DND-41 (cell line): ENCODE results near the gene LITAFD.

Experiments used
- ATAC-seq: fragments of 200-7000 bp; cut with Tn5 transposase; 3 replicates; pipeline ENCODE4 v1.9.1; 2021; ENCODE audit warnings: low read depth; ENCODE audit not compliant: insufficient read depth
- DNase-seq: peaks from one replicate; pipeline ENCODE4 v3.0.0-alpha.2; 2020
- H2AFZ ChIP-seq: 2 replicates; pipeline ENCODE4 v1.6.0; 2012; ENCODE audit warnings: low read depth, low read length
- H3K27ac ChIP-seq: 2 replicates; pipeline ENCODE4 v1.5.1; 2012; ENCODE audit warnings: low read length, inconsistent platforms
- H3K27me3 ChIP-seq: fragments of 200-600 bp; sonication (generic); 2 replicates; pipeline ENCODE4 v1.6.0; 2012; ENCODE audit warnings: low read length, mild to moderate bottlenecking, inconsistent platforms; ENCODE audit not compliant: insufficient read depth, poor library complexity
- H3K36me3 ChIP-seq: 2 replicates; pipeline ENCODE4 v1.5.1; 2012; ENCODE audit warnings: low read length, inconsistent platforms; ENCODE audit not compliant: insufficient read depth
- H3K4me1 ChIP-seq: 2 replicates; pipeline ENCODE4 v1.5.1; 2012; ENCODE audit warnings: mild to moderate bottlenecking, low read length; ENCODE audit not compliant: insufficient read depth
- H3K4me2 ChIP-seq: 2 replicates; pipeline ENCODE4 v1.6.0; 2012; ENCODE audit warnings: mild to moderate bottlenecking, moderate library complexity, low read length, inconsistent platforms; ENCODE audit not compliant: insufficient read depth
- H3K4me3 ChIP-seq, 2 experiments: fragments of 200-600 bp in 1 of 2; shearing (Covaris generic) in 1 of 2; 2 replicates each; pipeline ENCODE4 v1.5.1; 2012 to 2016; ENCODE audit warnings: inconsistent platforms in 2 of 2, low read length in 2 of 2, mild to moderate bottlenecking in 2 of 2, low read depth in 1 of 2, moderate library complexity in 1 of 2
- H3K79me2 ChIP-seq: 2 replicates; pipeline ENCODE4 v1.6.0; 2012; ENCODE audit warnings: low read length, inconsistent platforms; ENCODE audit not compliant: insufficient read depth
- H3K9ac ChIP-seq: 2 replicates; pipeline ENCODE4 v1.6.0; 2012; ENCODE audit warnings: low read depth, mild to moderate bottlenecking, inconsistent platforms, low read length, moderate library complexity
- H3K9me3 ChIP-seq: 2 replicates; pipeline ENCODE4 v1.5.1; 2012; ENCODE audit warnings: low read length, moderate library complexity, mild to moderate bottlenecking, inconsistent platforms; ENCODE audit not compliant: insufficient read depth, severe bottlenecking
- H4K20me1 ChIP-seq: 2 replicates; pipeline ENCODE4 v1.6.0; 2012; ENCODE audit warnings: low read length; ENCODE audit not compliant: insufficient read depth
- CTCF ChIP-seq: IDR thresholded peaks from 2 replicates; pipeline ENCODE4 v1.5.1; 2012; ENCODE audit warnings: borderline replicate concordance, low read length, moderate library complexity, mild to moderate bottlenecking; ENCODE audit not compliant: poor library complexity, severe bottlenecking; ENCODE audit errors: extremely low read depth
- EZH2 ChIP-seq: IDR thresholded peaks from 3 replicates; pipeline ENCODE4 v1.6.1; 2012; ENCODE audit warnings: borderline replicate concordance, low read depth, mild to moderate bottlenecking, moderate library complexity, low read length, inconsistent platforms; ENCODE audit not compliant: severe bottlenecking

LITAFD gene

GRCh38 chr16:8850279-8850885 lies 31.8 kb upstream of the LITAFD start:
- H2AFZ ChIP-seq, result no peak overlapping the region
- H3K4me1 ChIP-seq, result peaks cover 6% of the 10 kb centered on the region; the same call in 1 of the 2 replicates
- H3K27me3 ChIP-seq, result no peaks in the 10 kb centered on the region
- H4K20me1 ChIP-seq, result peaks cover 83% of the 10 kb centered on the region
- H3K9me3 ChIP-seq, result no peaks in the 10 kb centered on the region
- H3K79me2 ChIP-seq, result peaks cover 85% of the 10 kb centered on the region
- H3K36me3 ChIP-seq, result peaks cover 97% of the 10 kb centered on the region
- H3K27ac ChIP-seq, result peak overlapping the region; percentile 67
- no peak overlapping the region for H3K4me3 ChIP-seq
- no peak overlapping the region for H3K4me2 ChIP-seq
- H3K9ac ChIP-seq, result no peak overlapping the region
- no peak for TF ChIP-seq EZH2
- ATAC-seq (peak; percentile 34), DNase-seq (peak; percentile 38)

GRCh38 chr16:8851761-8852403 lies 30.3 kb upstream of the LITAFD start:
- H2AFZ ChIP-seq, result no peak overlapping the region
- peaks cover 88% of the 10 kb centered on the region for H3K79me2 ChIP-seq
- peaks cover 6% of the 10 kb centered on the region; the same call in 1 of the 2 replicates for H3K4me1 ChIP-seq
- H3K36me3 ChIP-seq, result peaks cover 99% of the 10 kb centered on the region
- H4K20me1 ChIP-seq, result peaks cover 86% of the 10 kb centered on the region
- TF ChIP-seq EZH2 (no peak), CTCF (no peak)
- peak overlapping the region; percentile 28 for H3K27ac ChIP-seq
- no peaks in the 10 kb centered on the region for H3K9me3 ChIP-seq
- peak; percentile 3; the same call in 1 of the 3 replicates for ATAC-seq
- DNase-seq, result peak; percentile 42
- no peak overlapping the region for H3K4me2 ChIP-seq
- no peaks in the 10 kb centered on the region for H3K27me3 ChIP-seq
- H3K4me3 ChIP-seq, result no peak overlapping the region
- no peak overlapping the region for H3K9ac ChIP-seq

DNA sequence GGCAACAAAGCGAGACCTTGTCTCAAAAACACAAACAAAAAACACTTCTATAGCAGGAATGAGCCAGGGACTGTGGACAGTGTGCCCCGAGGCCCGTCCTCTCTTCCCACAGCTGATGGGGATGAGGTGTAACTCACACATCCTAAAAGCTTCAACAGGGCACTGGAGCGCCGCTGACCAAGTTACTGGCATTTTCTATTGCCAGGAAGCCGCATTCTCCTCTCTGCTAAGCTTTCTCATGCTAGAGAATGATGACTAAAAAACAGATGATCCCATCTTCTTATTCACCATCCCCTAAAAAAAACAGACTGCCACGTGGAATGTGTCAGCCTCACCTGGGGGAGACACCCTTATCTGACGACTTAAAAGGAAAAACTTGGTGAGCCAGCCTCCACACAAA lies 29.6 kb upstream of the LITAFD start:
- Histone ChIP-seq H3K27me3 (no peaks in the 10 kb centered on the region), H2AFZ (no peak overlapping the region), H3K27ac (peak overlapping the region; percentile 28; the same call in 1 of the 2 replicates), H3K9me3 (no peaks in the 10 kb centered on the region), H3K4me2 (no peak overlapping the region), H4K20me1 (peaks cover 81% of the 10 kb centered on the region), H3K4me3 (no peak overlapping the region), H3K4me1 (peaks cover 6% of the 10 kb centered on the region; the same call in 1 of the 2 replicates), H3K79me2 (peaks cover 87% of the 10 kb centered on the region), H3K9ac (no peak overlapping the region), H3K36me3 (peaks cover 95% of the 10 kb centered on the region)
- DNase-seq (no peak), ATAC-seq (no peak)
- TF ChIP-seq EZH2, result no peak
- TF ChIP-seq CTCF, result no peak

DNA sequence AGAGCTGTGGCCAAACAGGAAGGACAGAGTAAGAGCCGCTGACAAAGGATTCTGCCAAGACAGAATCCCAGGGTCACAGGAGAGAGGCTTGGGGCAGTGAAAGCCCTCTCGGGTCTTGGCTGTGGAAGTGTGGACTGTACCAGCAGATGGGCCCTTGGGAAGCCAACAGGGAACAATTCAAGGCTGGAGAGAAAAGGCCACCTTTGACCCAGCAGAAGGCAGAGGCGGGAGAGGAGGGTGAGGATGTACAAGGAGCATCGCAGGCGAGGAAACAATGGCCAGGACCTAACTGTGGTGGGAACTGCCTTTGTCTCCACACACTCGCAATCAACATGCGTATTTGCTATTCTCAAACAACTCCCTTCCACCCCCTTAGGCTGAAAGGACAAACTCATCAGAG lies 29.0 kb upstream of the LITAFD start:
- Histone ChIP-seq H3K27me3 (no peaks in the 10 kb centered on the region), H4K20me1 (peaks cover 79% of the 10 kb centered on the region), H3K9ac (no peak overlapping the region), H3K4me2 (no peak overlapping the region), H2AFZ (no peak overlapping the region), H3K27ac (no peak overlapping the region), H3K4me3 (no peak overlapping the region), H3K9me3 (no peaks in the 10 kb centered on the region), H3K4me1 (peaks cover 6% of the 10 kb centered on the region; the same call in 1 of the 2 replicates), H3K79me2 (peaks cover 87% of the 10 kb centered on the region), H3K36me3 (peaks cover 93% of the 10 kb centered on the region)
- ATAC-seq (no peak), DNase-seq (no peak)
- no peak for TF ChIP-seq EZH2
- no peak for TF ChIP-seq CTCF
